Measurements from ENCODE around the gene KCTD1. TPM values are rescaled to one million over a fixed set of nuclear protein-coding genes. Genes with fewer than 3 reads are reported as not detected.

Gene KCTD1
- total RNA-seq, 3 donors from 2014 or later, result 8.5 to 14.7 (median 12.8) TPM

GRCh38 chr18:26454616-26455015, 93.7 kb downstream of the KCTD1 start:
- TF ChIP-seq CTCF (IDR thresholded peaks at IDR 0.05), result no peak
- no peak overlapping the region for H3K4me3 ChIP-seq

GRCh38 chr18:26454192-26454591, 94.2 kb downstream of the KCTD1 start:
- H3K36me3 ChIP-seq (ENCODE audit: low read depth), result no peaks in the 10 kb centered on the region
- TF ChIP-seq CTCF (IDR thresholded peaks at IDR 0.05), result no peak
- DNase-seq, result no peak

More at GRCh38 chr18:26454616-26455015, 93.7 kb downstream of the KCTD1 start:
- Histone ChIP-seq H3K36me3 (ENCODE audit: low read depth) (no peaks in the 10 kb centered on the region), H3K9me3 (no peaks in the 10 kb centered on the region), H3K4me1 (ENCODE audit: low read depth) (no peaks in the 10 kb centered on the region)
- intact Hi-C loops (cut with DNase I, micrococcal nuclease), result no loop called here
- ATAC-seq (no peak), DNase-seq (no peak)

GRCh38 chr18:26453386-26453901, 94.9 kb downstream of the KCTD1 start:
- no peak for TF ChIP-seq CTCF (IDR thresholded peaks at IDR 0.05)
- no peaks in the 10 kb centered on the region for H3K4me1 ChIP-seq (ENCODE audit: low read depth)
- no peak overlapping the region for H3K4me3 ChIP-seq
- ATAC-seq (no peak), DNase-seq (no peak)
- intact Hi-C loops (cut with DNase I, micrococcal nuclease), result no loop called here
- no peaks in the 10 kb centered on the region for H3K36me3 ChIP-seq (ENCODE audit: low read depth)
- H3K9me3 ChIP-seq, result no peaks in the 10 kb centered on the region

More at GRCh38 chr18:26454192-26454591, 94.2 kb downstream of the KCTD1 start:
- intact Hi-C loops (cut with DNase I, micrococcal nuclease), result no loop called here
- Histone ChIP-seq H3K4me1 (ENCODE audit: low read depth) (no peaks in the 10 kb centered on the region), H3K4me3 (no peak overlapping the region), H3K9me3 (no peaks in the 10 kb centered on the region)
- ATAC-seq, result no peak

DNA sequence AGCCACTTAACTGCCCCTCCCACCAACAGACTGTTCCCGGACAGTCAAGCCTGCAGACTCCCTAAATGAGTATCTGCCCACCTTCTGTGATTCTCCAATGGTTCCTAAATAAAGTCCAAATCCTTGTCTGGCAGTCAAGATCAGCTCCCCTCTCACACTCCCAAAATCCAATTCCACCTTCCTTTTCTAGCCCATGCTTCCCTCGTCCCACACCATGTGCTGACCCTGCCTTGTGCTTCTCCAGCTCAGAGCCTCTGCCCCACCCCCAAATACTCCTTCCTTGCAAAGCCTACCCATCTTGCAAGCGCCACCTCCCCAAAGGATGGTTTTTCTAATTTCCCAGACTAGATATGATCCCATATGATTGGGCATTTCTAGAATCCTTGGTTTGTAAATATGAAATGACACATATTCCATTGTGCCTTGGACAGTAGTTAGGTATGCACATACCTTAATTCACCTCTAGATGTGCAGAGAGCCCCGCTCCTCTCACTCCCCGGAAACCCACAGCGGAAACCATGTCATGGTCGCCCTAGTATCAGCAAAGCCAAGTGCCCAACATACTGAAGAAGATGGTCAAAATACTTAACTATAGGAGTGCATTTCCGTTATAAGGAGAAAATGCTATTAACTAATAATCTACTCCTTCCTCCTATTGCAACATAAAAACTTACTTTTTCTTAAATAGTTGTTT, 97.2 kb downstream of the KCTD1 start:
- intact Hi-C loops (cut with DNase I, micrococcal nuclease), result no loop called here
- DNase-seq, result no peak
- no peak for ATAC-seq
- Histone ChIP-seq H3K36me3 (ENCODE audit: low read depth) (no peaks in the 10 kb centered on the region), H3K9me3 (no peaks in the 10 kb centered on the region), H3K4me1 (ENCODE audit: low read depth) (no peaks in the 10 kb centered on the region), H3K4me3 (no peak overlapping the region)
- no peak for TF ChIP-seq CTCF (IDR thresholded peaks at IDR 0.05)

DNA sequence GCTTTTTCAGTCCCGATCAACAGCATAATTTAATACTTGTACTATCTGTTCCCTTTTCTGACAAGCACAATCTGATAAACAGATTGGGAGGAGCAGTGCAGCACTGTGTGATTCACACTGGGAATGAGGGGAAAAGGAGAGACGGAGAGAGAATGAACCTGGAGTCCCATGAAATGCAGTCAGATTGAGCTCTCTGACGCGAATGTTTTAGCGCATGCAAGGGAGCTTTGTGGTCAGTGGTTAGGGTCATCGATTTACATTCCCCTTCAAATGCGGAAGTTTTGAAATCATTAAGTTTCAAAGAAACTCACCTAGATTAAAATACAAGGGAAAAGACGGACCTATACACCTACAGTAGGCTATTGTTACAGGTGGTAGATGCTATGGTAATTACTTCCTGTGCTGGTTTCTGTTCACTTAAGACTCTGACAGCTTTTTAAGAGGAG, 99.6 kb downstream of the KCTD1 start:
- intact Hi-C loops (cut with DNase I, micrococcal nuclease), result no loop called here
- no peak for TF ChIP-seq CTCF (IDR thresholded peaks at IDR 0.05)
- Histone ChIP-seq H3K9me3 (no peaks in the 10 kb centered on the region), H3K4me1 (ENCODE audit: low read depth) (no peaks in the 10 kb centered on the region), H3K4me3 (no peak overlapping the region), H3K36me3 (ENCODE audit: low read depth) (no peaks in the 10 kb centered on the region)
- ATAC-seq (no peak), DNase-seq (no peak)

All from mucosa of descending colon (tissue), 3 donors.